ENCODE results near the gene SLC12A3. TPM values are rescaled to one million over a fixed set of nuclear protein-coding genes. Genes with fewer than 3 reads are reported as not detected.

SLC12A3 gene
- polyA plus RNA-seq, 2 of the 4 experiments (the other 2 are of a cell fraction), result 0.08 to 0.09 TPM

DNA sequence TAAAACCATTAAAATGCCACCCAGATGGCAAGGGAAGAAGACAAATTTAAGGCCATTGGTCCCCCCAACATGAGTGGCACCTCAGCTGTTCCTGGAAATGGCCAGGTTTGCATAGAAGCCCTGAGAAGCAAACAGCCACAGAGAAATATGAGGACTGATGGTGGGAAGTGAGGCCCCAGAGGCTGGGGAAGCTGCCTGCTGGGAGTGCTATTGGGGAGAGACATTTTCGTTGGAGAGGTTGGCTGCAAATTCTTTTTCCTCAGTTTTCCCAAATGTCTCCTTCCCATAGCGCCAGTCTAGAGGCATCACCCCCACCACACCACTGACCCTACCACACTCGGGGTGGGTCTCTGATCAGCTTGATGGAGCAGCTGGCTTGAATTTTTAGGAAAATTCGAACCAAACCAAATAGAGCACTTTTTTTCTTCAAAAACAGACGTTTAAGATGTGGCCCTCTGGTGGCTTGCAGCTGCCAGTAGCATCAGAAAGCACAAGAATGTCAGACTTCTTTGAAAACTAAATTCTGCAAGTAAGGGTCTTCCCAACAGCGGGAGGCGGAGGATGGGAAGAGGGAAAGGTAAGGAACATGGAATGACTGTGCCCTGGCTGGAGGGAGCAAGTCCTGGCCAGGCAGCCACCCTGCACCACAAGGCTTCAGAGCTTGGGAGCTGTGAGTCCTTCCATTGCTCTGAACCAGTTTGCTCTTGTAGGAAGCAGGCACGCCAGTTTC lies 13.2 kb upstream of the SLC12A3 start:
- no peak overlapping the region for H3K4me3 ChIP-seq
- H3K4me2 ChIP-seq, result no peak overlapping the region
- ChIA-PET POLR2A (no interaction called here), CTCF (interaction anchor here (0.8 to 12.8 kb wide), 17 partner anchors 8 to 66 kb away, joined by 3 to 151 read pairs (median 5); partner anchors contain the start of gene SLC12A3)
- H3K27ac ChIP-seq, result peak overlapping the region; percentile 1 to 68; a peak in 3 of 6 replicates
- TF ChIP-seq CHD4 (IDR thresholded peaks at IDR 0.05; ENCODE audit: borderline replicate concordance) (no peak), JUNB (IDR thresholded peaks at IDR 0.05) (no peak), NFE2L2 (conservative IDR thresholded peaks at IDR 0.05; ENCODE audit: low read length) (no peak), ZFP36 (IDR thresholded peaks at IDR 0.05; ENCODE audit: borderline replicate concordance, partially characterized antibody) (no peak), RAD21 (conservative IDR thresholded peaks at IDR 0.05 in 1 of 2, IDR thresholded peaks at IDR 0.05 in 1 of 2) (peak; percentile 39 to 50; a peak in 3 of 5 replicates), POLR2A (IDR thresholded peaks at IDR 0.05; ENCODE audit: low read length) (no peak), KDM1A (IDR thresholded peaks at IDR 0.05; ENCODE audit: low read depth) (no peak), FOSL2 (IDR thresholded peaks at IDR 0.05) (no peak), FOSL2 (CRISPR knock-in tag; IDR thresholded peaks at IDR 0.05) (no peak), SMC3 (IDR thresholded peaks at IDR 0.05) (peak; percentile 63), NR3C1 (IDR thresholded peaks at IDR 0.05) (no peak), HMGXB4 (CRISPR knock-in tag; IDR thresholded peaks at IDR 0.05; ENCODE audit: borderline replicate concordance) (no peak)
- TF ChIP-seq, protein P1, sequence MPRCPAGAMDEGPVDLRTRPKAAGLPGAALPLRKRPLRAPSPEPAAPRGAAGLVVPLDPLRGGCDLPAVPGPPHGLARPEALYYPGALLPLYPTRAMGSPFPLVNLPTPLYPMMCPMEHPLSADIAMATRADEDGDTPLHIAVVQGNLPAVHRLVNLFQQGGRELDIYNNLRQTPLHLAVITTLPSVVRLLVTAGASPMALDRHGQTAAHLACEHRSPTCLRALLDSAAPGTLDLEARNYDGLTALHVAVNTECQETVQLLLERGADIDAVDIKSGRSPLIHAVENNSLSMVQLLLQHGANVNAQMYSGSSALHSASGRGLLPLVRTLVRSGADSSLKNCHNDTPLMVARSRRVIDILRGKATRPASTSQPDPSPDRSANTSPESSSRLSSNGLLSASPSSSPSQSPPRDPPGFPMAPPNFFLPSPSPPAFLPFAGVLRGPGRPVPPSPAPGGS (IDR thresholded peaks at IDR 0.05), result no peak
- TF ChIP-seq, protein P2, sequence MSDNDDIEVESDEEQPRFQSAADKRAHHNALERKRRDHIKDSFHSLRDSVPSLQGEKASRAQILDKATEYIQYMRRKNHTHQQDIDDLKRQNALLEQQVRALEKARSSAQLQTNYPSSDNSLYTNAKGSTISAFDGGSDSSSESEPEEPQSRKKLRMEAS (IDR thresholded peaks at IDR 0.05), result no peak
- TF ChIP-seq, protein P3, sequence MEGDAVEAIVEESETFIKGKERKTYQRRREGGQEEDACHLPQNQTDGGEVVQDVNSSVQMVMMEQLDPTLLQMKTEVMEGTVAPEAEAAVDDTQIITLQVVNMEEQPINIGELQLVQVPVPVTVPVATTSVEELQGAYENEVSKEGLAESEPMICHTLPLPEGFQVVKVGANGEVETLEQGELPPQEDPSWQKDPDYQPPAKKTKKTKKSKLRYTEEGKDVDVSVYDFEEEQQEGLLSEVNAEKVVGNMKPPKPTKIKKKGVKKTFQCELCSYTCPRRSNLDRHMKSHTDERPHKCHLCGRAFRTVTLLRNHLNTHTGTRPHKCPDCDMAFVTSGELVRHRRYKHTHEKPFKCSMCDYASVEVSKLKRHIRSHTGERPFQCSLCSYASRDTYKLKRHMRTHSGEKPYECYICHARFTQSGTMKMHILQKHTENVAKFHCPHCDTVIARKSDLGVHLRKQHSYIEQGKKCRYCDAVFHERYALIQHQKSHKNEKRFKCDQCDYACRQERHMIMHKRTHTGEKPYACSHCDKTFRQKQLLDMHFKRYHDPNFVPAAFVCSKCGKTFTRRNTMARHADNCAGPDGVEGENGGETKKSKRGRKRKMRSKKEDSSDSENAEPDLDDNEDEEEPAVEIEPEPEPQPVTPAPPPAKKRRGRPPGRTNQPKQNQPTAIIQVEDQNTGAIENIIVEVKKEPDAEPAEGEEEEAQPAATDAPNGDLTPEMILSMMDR (IDR thresholded peaks at IDR 0.05), result peak; percentile 41
- peak in 1 of 2 experiments; percentile 44 for DNase-seq (ENCODE audit: low read depth in 1 of 2, low spot score in 1 of 2)
- WGBS (ENCODE audit: missing lambda C conversion rate), result 65% methylated on average over 8 of the region's 8 CpGs
- H3K4me1 ChIP-seq, result peaks cover 50% of the 10 kb centered on the region
- no peak for FAIRE-seq
- H3K9me3 ChIP-seq, result no peaks in the 10 kb centered on the region
- ATAC-seq, result peak in 1 of 2 experiments; percentile 24; a peak in 3 of 6 replicates

- POLR2A ChIA-PET, result no interaction called here
- DNase-seq (ENCODE audit: low read depth in 1 of 2, low spot score in 1 of 2) (no peak), ATAC-seq (no peak), FAIRE-seq (no peak)
- peaks cover 55% of the 10 kb centered on the region for H3K4me1 ChIP-seq
- H3K27ac ChIP-seq, result 0 out of 6 replicates have a peak overlapping the region, but pooled peaks of 1 of the 2 experiments have one; percentile 68
- WGBS (ENCODE audit: missing lambda C conversion rate), result 76% methylated on average over 3 of the region's 3 CpGs
- TF ChIP-seq TP53 (CRISPR knock-in tag; IDR thresholded peaks at IDR 0.05), result no peak
- no peak for TF ChIP-seq RNF2 (IDR thresholded peaks at IDR 0.05; ENCODE audit: borderline replicate concordance, low read depth)
- TF ChIP-seq MAFK (IDR thresholded peaks at IDR 0.05; ENCODE audit: partially characterized antibody), result no peak
- no peak for TF ChIP-seq JUNB (IDR thresholded peaks at IDR 0.05)
- TF ChIP-seq EHMT2 (IDR thresholded peaks at IDR 0.05; ENCODE audit: low read depth), result no peak
- TF ChIP-seq USF2 (IDR thresholded peaks at IDR 0.05), result no peak
- TF ChIP-seq NR3C1 (IDR thresholded peaks at IDR 0.05), result no peak
- no peak for TF ChIP-seq POLR2AphosphoS2 (conservative IDR thresholded peaks at IDR 0.05; ENCODE audit: low read length)
- no peak for TF ChIP-seq JUN (IDR thresholded peaks at IDR 0.05)
- TF ChIP-seq, protein P1 (IDR thresholded peaks at IDR 0.05), result no peak
- TF ChIP-seq PBX3 (IDR thresholded peaks at IDR 0.05), result no peak
- TF ChIP-seq RCOR1 (IDR thresholded peaks at IDR 0.05; ENCODE audit: low read depth, low read length), result no peak
- TF ChIP-seq ELK1 (IDR thresholded peaks at IDR 0.05; ENCODE audit: low read depth, low read length), result no peak
- H3K4me2 ChIP-seq, result no peak overlapping the region
- H3K9me3 ChIP-seq, result no peaks in the 10 kb centered on the region
- H3K4me3 ChIP-seq, result no peak overlapping the region
- CTCF ChIA-PET, result interaction anchor here (0.9 to 12.8 kb wide), 13 partner anchors 8 to 66 kb away, joined by 3 to 151 read pairs (median 6); partner anchors contain the start of gene SLC12A3
Observed at GRCh38 chr16:56852401-56852730, 12.6 kb upstream of the SLC12A3 start.

Measured in A549 (cell line).